Esophagus squamous epithelium (tissue), 5 donors: Measurements from ENCODE around the gene MOXD1. TPM values are rescaled to one million over a fixed set of nuclear protein-coding genes. Genes with fewer than 3 reads are reported as not detected.

ENCODE experiments used
- DNase-seq: peaks from one replicate; lab custom pipeline; 2025; lab: John Stamatoyannopoulos, UW
- H3K27ac ChIP-seq, 4 donors: fragments of 200-600 bp; sonication (generic); one replicate each; pipeline ENCODE4 v1.5.1; 2016 to 2019; ENCODE audit warnings: mild to moderate bottlenecking in 1 of 4
- H3K27me3 ChIP-seq, 4 donors: fragments of 200-600 bp; sonication (generic); 1 replicate in 3 of 4; 2 replicates in 1 of 4; pipeline versions ENCODE4 v1.5.1 to v1.6.0; 2017 to 2021; ENCODE audit warnings: antibody characterized with exemption in 1 of 4
- H3K36me3 ChIP-seq, 3 donors: fragments of 200-600 bp; sonication (generic); one replicate each; pipeline ENCODE4 v1.5.1; 2016 to 2019
- H3K4me1 ChIP-seq, 3 donors: fragments of 200-600 bp; sonication (generic); one replicate each; pipeline ENCODE4 v1.5.1; 2017 to 2019
- H3K4me3 ChIP-seq, 4 donors: fragments of 200-600 bp; sonication (generic); 1 replicate in 3 of 4; 2 replicates in 1 of 4; pipeline ENCODE4 v1.5.1; 2016 to 2019; ENCODE audit warnings: mild to moderate bottlenecking in 2 of 4, moderate library complexity in 1 of 4
- H3K9me3 ChIP-seq, 3 donors: fragments of 200-600 bp; sonication (generic); one replicate each; pipeline ENCODE4 v1.5.1; 2016 to 2019
- CTCF ChIP-seq, 6 experiments: fragments of 450-650 bp in 4 of 6; fragments of 200-600 bp in 2 of 6; sonication (generic) in 2 of 6; IDR thresholded peaks; one replicate each; pipeline ENCODE4 v1.5.1; 2016 to 2019; ENCODE audit warnings: antibody characterized with exemption in 6 of 6, mild to moderate bottlenecking in 4 of 6, moderate library complexity in 4 of 6
- POLR2A ChIP-seq, 4 donors: fragments of 450-650 bp; IDR thresholded peaks; one replicate each; pipeline ENCODE4 v1.6.1; 2017; ENCODE audit warnings: antibody characterized with exemption in 4 of 4, mild to moderate bottlenecking in 4 of 4, moderate library complexity in 3 of 4
- WGBS, 2 donors: methylation state at CpG; one replicate each; pipeline ENCODE4 v1.1.5; 2018; 5-methylcytosine and 5-hydroxymethylcytosine counted together
- intact Hi-C: fragments of 100-400 bp; cut with DNase I; formaldehyde crosslinking; loops from one replicate; pipeline ENCODE4 v1.15.0; 2022
- total RNA-seq, 4 donors: library from RNA; depleted of rRNA; stranded (reverse); fragments of >200 nt; gene quantifications; one replicate each; pipeline ENCODE4 v1.1.0, GENCODE V29; 2016
- donor health status: DM: yes; HTN: yes; CAD: no.

MOXD1 gene
- total RNA-seq, 4 donors from 2014 or later, result 11.9 to 59.2 (median 25.0) TPM

GRCh38 chr6:132253211-132253610 is 148.1 kb downstream of the MOXD1 start:
- no peak for TF ChIP-seq POLR2A (IDR thresholded peaks at IDR 0.05)
- no peak for TF ChIP-seq CTCF (IDR thresholded peaks at IDR 0.05)
- Histone ChIP-seq H3K9me3 (no peaks in the 10 kb centered on the region), H3K4me3 (no peak overlapping the region), H3K4me1 (peaks cover 0 to 41% (median 6%) of the 10 kb centered on the region in 3 donors), H3K36me3 (no peaks in the 10 kb centered on the region), H3K27ac (no peak overlapping the region), H3K27me3 (no peaks in the 10 kb centered on the region)
- DNase-seq, result no peak
- intact Hi-C loops, result no loop called here
- WGBS, 2 donors, result 61 to 70% methylated on average over 2 of the region's 2 CpGs

- peak overlapping the region in 3 of 4 donors; percentile 28 to 66 (median 51) for H3K27ac ChIP-seq
- intact Hi-C loops, result no loop called here
- no peaks in the 10 kb centered on the region for H3K9me3 ChIP-seq
- H3K36me3 ChIP-seq, result no peaks in the 10 kb centered on the region
- no peak for DNase-seq
- no peaks in the 10 kb centered on the region for H3K27me3 ChIP-seq
- 29 to 59% methylated on average over 2 to 4 of the region's 4 CpGs for WGBS, 2 donors
- H3K4me3 ChIP-seq, result no peak overlapping the region
- TF ChIP-seq POLR2A (IDR thresholded peaks at IDR 0.05) (no peak), CTCF (IDR thresholded peaks at IDR 0.05) (no peak)
- peaks cover 0 to 41% (median 6%) of the 10 kb centered on the region in 3 donors for H3K4me1 ChIP-seq
These were observed 149.2 kb downstream of the MOXD1 start for GRCh38 chr6:132252113-132252512.

DNA sequence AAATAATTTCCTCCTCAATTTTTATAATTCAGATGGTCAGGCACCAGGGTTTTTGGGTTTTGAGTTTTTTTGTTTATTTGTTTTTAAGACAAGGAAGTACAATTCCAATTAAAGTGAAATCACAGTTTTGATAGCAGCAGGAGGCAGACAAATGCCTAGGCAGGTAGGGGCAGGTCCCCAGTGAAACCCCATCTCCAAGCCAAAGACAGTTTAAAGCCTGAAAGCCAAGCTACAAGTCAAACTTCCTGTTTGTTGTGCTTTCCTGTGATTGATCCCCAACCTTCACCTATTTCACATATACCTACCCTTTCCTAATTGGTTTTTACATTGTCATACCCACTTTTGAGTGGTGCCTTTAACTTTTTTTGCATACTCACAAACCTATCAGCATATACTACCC is 149.6 kb downstream of the MOXD1 start:
- no peak for DNase-seq
- no peak overlapping the region for H3K4me3 ChIP-seq
- no peaks in the 10 kb centered on the region for H3K36me3 ChIP-seq
- H3K9me3 ChIP-seq, result no peaks in the 10 kb centered on the region
- TF ChIP-seq CTCF (IDR thresholded peaks at IDR 0.05) (no peak), POLR2A (IDR thresholded peaks at IDR 0.05) (no peak)
- H3K27ac ChIP-seq, result peak overlapping the region in 3 of 4 donors; percentile 28 to 66 (median 51)
- intact Hi-C loops, result no loop called here
- no peaks in the 10 kb centered on the region for H3K27me3 ChIP-seq
- H3K4me1 ChIP-seq, result peaks cover 0 to 41% (median 6%) of the 10 kb centered on the region in 3 donors

DNA sequence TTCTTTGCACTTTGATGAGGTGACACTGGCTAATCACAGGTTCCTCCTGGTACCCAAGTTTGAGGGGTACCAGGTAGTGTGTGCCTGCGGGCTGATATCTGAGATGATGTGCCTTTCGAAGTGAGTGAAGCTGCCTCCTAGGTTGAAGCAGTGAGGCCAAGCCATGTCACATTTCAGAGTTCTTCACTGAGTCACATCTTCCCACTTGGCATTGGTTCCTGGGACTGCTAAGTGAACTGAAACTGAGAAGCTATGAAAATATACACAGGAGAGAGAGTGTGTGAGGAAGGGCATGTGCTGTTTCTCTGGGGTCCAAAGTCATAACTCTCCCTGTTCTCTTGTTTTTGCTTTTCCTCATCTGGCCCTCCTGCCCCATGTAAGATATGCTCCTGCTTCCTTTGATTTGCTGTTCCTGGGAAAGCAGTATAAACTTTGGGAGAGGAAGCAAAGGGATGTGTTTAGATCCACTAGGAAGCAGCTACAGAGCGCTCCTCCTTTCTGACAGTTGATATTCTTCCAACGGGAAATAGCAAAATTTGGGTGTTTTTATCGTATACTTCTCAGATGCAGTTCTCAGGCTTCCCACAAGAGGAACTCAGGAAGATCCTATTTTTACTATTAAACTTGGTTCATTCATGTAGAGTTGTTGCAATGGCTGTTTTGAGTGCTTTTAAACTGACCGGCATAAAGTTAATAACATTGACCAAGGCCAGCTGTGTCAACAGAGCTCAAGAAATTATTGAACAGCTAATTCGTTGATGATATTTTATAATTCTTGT is 153.7 kb downstream of the MOXD1 start:
- intact Hi-C loops, result no loop called here
- no peaks in the 10 kb centered on the region for H3K9me3 ChIP-seq
- no peak for DNase-seq

More for the DNA sequence above, 153.7 kb downstream of the MOXD1 start:
- peaks cover 0 to 35% (median 1%) of the 10 kb centered on the region in 3 donors for H3K4me1 ChIP-seq
- H3K27me3 ChIP-seq, result no peaks in the 10 kb centered on the region
- TF ChIP-seq POLR2A (IDR thresholded peaks at IDR 0.05), result no peak
- no peak for TF ChIP-seq CTCF (IDR thresholded peaks at IDR 0.05)
- whole genome bisulfite sequencing, 2 donors, result 59 to 88% methylated on average over 6 to 7 of the region's 7 CpGs
- no peak overlapping the region for H3K27ac ChIP-seq
- no peaks in the 10 kb centered on the region for H3K36me3 ChIP-seq
- H3K4me3 ChIP-seq, result no peak overlapping the region
